Smooth muscle cell (in vitro differentiated cells): ENCODE data around the gene CST4. TPM values are rescaled to one million over a fixed set of nuclear protein-coding genes. Genes with fewer than 3 reads are reported as not detected.

ENCODE experiments used
- DNase-seq: peaks from one replicate; lab custom pipeline; 2025; ENCODE audit not compliant: unreplicated experiment; lab: John Stamatoyannopoulos, UW
- H2AFZ ChIP-seq: fragments of 200-600 bp; sonication (generic); 2 replicates; pipeline ENCODE4 v1.6.0; 2016; ENCODE audit warnings: antibody characterized with exemption, low read depth, mild to moderate bottlenecking
- H3F3A ChIP-seq: fragments of 200-600 bp; sonication (generic); 2 replicates; pipeline ENCODE4 v1.6.0; 2017; ENCODE audit warnings: antibody characterized with exemption, low read depth
- H3K27ac ChIP-seq: fragments of 200-600 bp; sonication (generic); 2 replicates; pipeline ENCODE4 v1.5.1; 2016; ENCODE audit warnings: low read depth, mild to moderate bottlenecking
- H3K27me3 ChIP-seq: fragments of 200-600 bp; sonication (generic); 2 replicates; pipeline ENCODE4 v1.6.1; 2016; ENCODE audit warnings: low read depth, mild to moderate bottlenecking
- H3K36me3 ChIP-seq: fragments of 200-600 bp; sonication (generic); 2 replicates; pipeline ENCODE4 v1.5.1; 2016; ENCODE audit warnings: low read depth
- H3K4me1 ChIP-seq: fragments of 200-600 bp; sonication (generic); 2 replicates; pipeline ENCODE4 v1.5.1; 2016; ENCODE audit warnings: low read depth
- H3K4me2 ChIP-seq: fragments of 200-600 bp; sonication (generic); 2 replicates; pipeline ENCODE4 v1.6.0; 2016; ENCODE audit warnings: mild to moderate bottlenecking
- H3K4me3 ChIP-seq: fragments of 200-600 bp; sonication (generic); 2 replicates; pipeline ENCODE4 v1.5.1; 2016; ENCODE audit warnings: mild to moderate bottlenecking
- H3K79me2 ChIP-seq: fragments of 200-600 bp; sonication (generic); 2 replicates; pipeline ENCODE4 v1.6.0; 2016; ENCODE audit warnings: low read depth, mild to moderate bottlenecking
- H3K9ac ChIP-seq: fragments of 200-600 bp; sonication (generic); 2 replicates; pipeline ENCODE4 v1.6.0; 2016; ENCODE audit warnings: low read depth
- H3K9me3 ChIP-seq: fragments of 200-600 bp; sonication (generic); replicated peaks from 2 replicates; pipeline ENCODE4 v1.5.1; 2016; ENCODE audit warnings: low read depth
- H4K20me1 ChIP-seq: fragments of 200-600 bp; sonication (generic); 2 replicates; pipeline ENCODE4 v1.6.0; 2016; ENCODE audit warnings: low read depth
- CTCF ChIP-seq: fragments of 200-600 bp; sonication (generic); IDR thresholded peaks from 2 replicates; pipeline ENCODE4 v1.5.1; 2017; ENCODE audit warnings: borderline replicate concordance, mild to moderate bottlenecking, antibody characterized with exemption; ENCODE audit not compliant: insufficient read depth, poor library complexity, severe bottlenecking
- WGBS: methylation state at CpG from one replicate; pipeline ENCODE4 v1.1.7; 2016; ENCODE audit warnings: low lambda C conversion rate; 5-methylcytosine and 5-hydroxymethylcytosine counted together
- polyA plus RNA-seq: library from polyadenylated mRNA; unstranded; fragments of >200 nt; fragmentation: Nextera tagmentation; extraction: Ambion mirVana; gene quantifications from 2 replicates; pipeline ENCODE4 v1.2.1, GENCODE V29; 2016
- total RNA-seq: library from RNA; depleted of rRNA; stranded (reverse); fragments of >200 nt; gene quantifications from 2 replicates; pipeline ENCODE4 v1.2.3, GENCODE V29; 2014

CST4 gene
- total and polyA plus RNA-seq, 2 experiments from 2014 or later, result not detected

GRCh38 chr20:23647346-23647745 is 41.5 kb downstream of the CST4 start:
- no peaks in the 10 kb centered on the region for H3K36me3 ChIP-seq
- no peaks in the 10 kb centered on the region for H4K20me1 ChIP-seq
- H2AFZ ChIP-seq, result no peak overlapping the region
- H3K4me2 ChIP-seq, result no peak overlapping the region
- no peak for DNase-seq
- no peaks in the 10 kb centered on the region for H3K79me2 ChIP-seq
- WGBS, result 52% methylated on average over 2 of the region's 2 CpGs
- no peaks in the 10 kb centered on the region for H3K9me3 ChIP-seq
- peaks cover 10% of the 10 kb centered on the region for H3F3A ChIP-seq
- no peak overlapping the region for H3K27ac ChIP-seq
- no peaks in the 10 kb centered on the region for H3K27me3 ChIP-seq
- TF ChIP-seq CTCF, result no peak
- no peak overlapping the region for H3K9ac ChIP-seq
- no peak overlapping the region for H3K4me3 ChIP-seq
- H3K4me1 ChIP-seq, result no peaks in the 10 kb centered on the region

- H3K4me2 ChIP-seq, result no peak overlapping the region
- H3F3A ChIP-seq, result peaks cover 19% of the 10 kb centered on the region
- H3K9ac ChIP-seq, result no peak overlapping the region
- H4K20me1 ChIP-seq, result no peaks in the 10 kb centered on the region
- H3K27me3 ChIP-seq, result no peaks in the 10 kb centered on the region
- H3K79me2 ChIP-seq, result no peaks in the 10 kb centered on the region
- no peak for DNase-seq
- H3K36me3 ChIP-seq, result no peaks in the 10 kb centered on the region
- TF ChIP-seq CTCF, result no peak
- H3K9me3 ChIP-seq, result no peaks in the 10 kb centered on the region
- no peak overlapping the region for H3K4me3 ChIP-seq
- 79% methylated on average over 4 of the region's 4 CpGs for WGBS
- H2AFZ ChIP-seq, result no peak overlapping the region
- H3K4me1 ChIP-seq, result peaks cover 3% of the 10 kb centered on the region
- no peak overlapping the region for H3K27ac ChIP-seq
These were observed 42.5 kb downstream of the CST4 start for GRCh38 chr20:23646106-23646873.

- Histone ChIP-seq H3K27me3 (no peaks in the 10 kb centered on the region), H3K36me3 (no peaks in the 10 kb centered on the region), H3K27ac (no peak overlapping the region), H3K79me2 (no peaks in the 10 kb centered on the region), H2AFZ (no peak overlapping the region), H3K4me1 (peaks cover 3% of the 10 kb centered on the region), H3K4me2 (no peak overlapping the region), H3K9me3 (no peaks in the 10 kb centered on the region), H3K9ac (no peak overlapping the region), H3F3A (peaks cover 20% of the 10 kb centered on the region), H4K20me1 (no peaks in the 10 kb centered on the region), H3K4me3 (no peak overlapping the region)
- DNase-seq, result no peak
- no peak for TF ChIP-seq CTCF
- 85% methylated on average over 1 of the region's 1 CpG for WGBS
These were observed 43.3 kb downstream of the CST4 start for GRCh38 chr20:23645575-23645974.

- no peaks in the 10 kb centered on the region for H3K36me3 ChIP-seq
- no peak overlapping the region for H2AFZ ChIP-seq
- H3K4me1 ChIP-seq, result peaks cover 3% of the 10 kb centered on the region
- no peaks in the 10 kb centered on the region for H3K9me3 ChIP-seq
- H4K20me1 ChIP-seq, result no peaks in the 10 kb centered on the region
- H3K4me2 ChIP-seq, result no peak overlapping the region
- no peak overlapping the region for H3K27ac ChIP-seq
- H3K4me3 ChIP-seq, result no peak overlapping the region
- TF ChIP-seq CTCF, result no peak
- H3K27me3 ChIP-seq, result no peaks in the 10 kb centered on the region
- WGBS, result 97% methylated on average over 7 of the region's 7 CpGs
- no peak for DNase-seq
- no peaks in the 10 kb centered on the region for H3K79me2 ChIP-seq
- no peak overlapping the region for H3K9ac ChIP-seq
- peaks cover 20% of the 10 kb centered on the region for H3F3A ChIP-seq
These were observed 44.7 kb downstream of the CST4 start for GRCh38 chr20:23644164-23644563.
